Right lobe of liver (tissue), 4 donors: ENCODE measurements around the gene USH1G.

ENCODE experiments used
- POLR2A ChIP-seq: fragments of 450-650 bp; IDR thresholded peaks from one replicate; pipeline ENCODE4 v1.6.1; 2017; ENCODE audit warnings: antibody characterized with exemption, mild to moderate bottlenecking
- TF ChIP-seq, protein P1 (sequence below), 4 donors: fragments of 200-600 bp in 3 of 4; fragments of 450-650 bp in 1 of 4; IDR thresholded peaks; one replicate each; pipeline versions ENCODE4 v1.5.1 to v1.8.0; 2016 to 2022; ENCODE audit warnings: antibody characterized with exemption in 4 of 4, mild to moderate bottlenecking in 2 of 4
- donor health status: DM: no; HTN: no; CAD: no.
- donor health status: DM: no; HTN: no; CAD: no.
- donor health status: DM: no; HTN: yes; CAD: no.

DNA sequence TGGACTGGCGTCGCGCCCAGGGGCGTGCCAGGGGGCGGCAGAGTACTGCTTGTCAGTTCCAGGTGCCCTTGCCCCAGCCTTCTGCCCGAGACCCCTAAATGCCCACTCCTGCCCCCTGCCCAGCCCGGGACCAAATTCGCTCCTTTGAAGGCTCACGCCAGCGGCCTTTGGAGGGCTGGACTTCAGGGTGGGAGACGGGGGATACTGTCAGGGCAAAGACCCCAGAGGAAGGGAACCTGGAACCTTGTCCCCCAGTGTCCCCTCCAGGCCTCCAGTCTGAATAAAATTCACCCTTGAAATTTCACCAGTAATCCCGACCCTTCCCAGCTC is 13.4 kb upstream of the USH1G start:
- TF ChIP-seq, protein P1, sequence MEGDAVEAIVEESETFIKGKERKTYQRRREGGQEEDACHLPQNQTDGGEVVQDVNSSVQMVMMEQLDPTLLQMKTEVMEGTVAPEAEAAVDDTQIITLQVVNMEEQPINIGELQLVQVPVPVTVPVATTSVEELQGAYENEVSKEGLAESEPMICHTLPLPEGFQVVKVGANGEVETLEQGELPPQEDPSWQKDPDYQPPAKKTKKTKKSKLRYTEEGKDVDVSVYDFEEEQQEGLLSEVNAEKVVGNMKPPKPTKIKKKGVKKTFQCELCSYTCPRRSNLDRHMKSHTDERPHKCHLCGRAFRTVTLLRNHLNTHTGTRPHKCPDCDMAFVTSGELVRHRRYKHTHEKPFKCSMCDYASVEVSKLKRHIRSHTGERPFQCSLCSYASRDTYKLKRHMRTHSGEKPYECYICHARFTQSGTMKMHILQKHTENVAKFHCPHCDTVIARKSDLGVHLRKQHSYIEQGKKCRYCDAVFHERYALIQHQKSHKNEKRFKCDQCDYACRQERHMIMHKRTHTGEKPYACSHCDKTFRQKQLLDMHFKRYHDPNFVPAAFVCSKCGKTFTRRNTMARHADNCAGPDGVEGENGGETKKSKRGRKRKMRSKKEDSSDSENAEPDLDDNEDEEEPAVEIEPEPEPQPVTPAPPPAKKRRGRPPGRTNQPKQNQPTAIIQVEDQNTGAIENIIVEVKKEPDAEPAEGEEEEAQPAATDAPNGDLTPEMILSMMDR (IDR thresholded peaks at IDR 0.05): no peak
- no peak for TF ChIP-seq POLR2A
